Ectodermal cell (in vitro differentiated cells): ENCODE measurements around the gene SH3RF2.
"Not testable (repeated sequence)": the region's sequence is repeated elsewhere in the genome, so short reads cannot be mapped to it uniquely, and the experiment has no call there.

ENCODE experiments used
- H3K27ac ChIP-seq: 2 replicates; pipeline ENCODE4 v1.7.0; 2013; ENCODE audit warnings: mild to moderate bottlenecking, low read depth, low read length; ENCODE audit not compliant: insufficient read depth, poor library complexity, severe bottlenecking
- H3K27me3 ChIP-seq: 2 replicates; pipeline ENCODE4 v1.7.0; 2013; ENCODE audit warnings: mild to moderate bottlenecking, low read length; ENCODE audit not compliant: insufficient read depth, control insufficient read depth, poor library complexity, severe bottlenecking
- H3K36me3 ChIP-seq: one replicate; pipeline ENCODE4 v1.7.0; 2013; ENCODE audit warnings: low read length; ENCODE audit not compliant: control insufficient read depth, insufficient read depth
- H3K4me1 ChIP-seq: one replicate; pipeline ENCODE4 v1.7.0; 2013; ENCODE audit warnings: low read length; ENCODE audit not compliant: control insufficient read depth, insufficient read depth
- H3K4me3 ChIP-seq: 2 replicates; pipeline ENCODE4 v1.7.0; 2013; ENCODE audit warnings: low read depth, low read length, control low read depth; ENCODE audit not compliant: insufficient read depth
- H3K9me3 ChIP-seq: 2 replicates; pipeline ENCODE4 v1.7.0; 2013; ENCODE audit warnings: mild to moderate bottlenecking, low read length, moderate library complexity; ENCODE audit not compliant: control insufficient read depth
- WGBS, 2 experiments: methylation state at CpG; one replicate each; pipeline ENCODE4 v1.1.7; 2013; ENCODE audit warnings: missing lambda C conversion rate in 2 of 2; 5-methylcytosine and 5-hydroxymethylcytosine counted together

The SH3RF2 gene

GRCh38 chr5:145947581-145947980, 11.2 kb downstream of the SH3RF2 start:
- Histone ChIP-seq H3K27ac (no peak overlapping the region), H3K4me1 (peaks cover 16% of the 10 kb centered on the region), H3K27me3 (no peaks in the 10 kb centered on the region), H3K4me3 (no peak overlapping the region), H3K36me3 (no peaks in the 10 kb centered on the region), H3K9me3 (no peaks in the 10 kb centered on the region)

GRCh38 chr5:145948047-145948446, 11.7 kb downstream of the SH3RF2 start:
- WGBS, 2 experiments = 96 to 100% methylated on average over 3 of the region's 3 CpGs
- Histone ChIP-seq H3K27me3 (no peaks in the 10 kb centered on the region), H3K9me3 (no peaks in the 10 kb centered on the region), H3K27ac (no peak overlapping the region), H3K36me3 (no peaks in the 10 kb centered on the region), H3K4me1 (peaks cover 16% of the 10 kb centered on the region), H3K4me3 (no peak overlapping the region)

- H3K27ac ChIP-seq = no peak overlapping the region
- no peaks in the 10 kb centered on the region for H3K9me3 ChIP-seq
- peaks cover 16% of the 10 kb centered on the region for H3K4me1 ChIP-seq
- no peak overlapping the region for H3K4me3 ChIP-seq
- H3K27me3 ChIP-seq = no peaks in the 10 kb centered on the region
- no peaks in the 10 kb centered on the region for H3K36me3 ChIP-seq
- 91 to 93% methylated on average over 6 of the region's 6 CpGs for WGBS, 2 experiments
These were observed 12.5 kb downstream of the SH3RF2 start for GRCh38 chr5:145948921-145949320.

- 0 to 5% methylated on average over 1 of the region's 2 CpGs for WGBS, 2 experiments
- Histone ChIP-seq H3K27me3 (no peaks in the 10 kb centered on the region), H3K36me3 (no peaks in the 10 kb centered on the region), H3K4me1 (peaks cover 16% of the 10 kb centered on the region), H3K4me3 (no peak overlapping the region), H3K27ac (no peak overlapping the region), H3K9me3 (no peaks in the 10 kb centered on the region)
These were observed 13.1 kb downstream of the SH3RF2 start for GRCh38 chr5:145949474-145949873.

- no peak overlapping the region for H3K4me3 ChIP-seq
- peaks cover 16% of the 10 kb centered on the region for H3K4me1 ChIP-seq
- WGBS, 2 experiments = 89 to 90% methylated on average over 3 of the region's 3 CpGs
- no peaks in the 10 kb centered on the region for H3K36me3 ChIP-seq
- no peaks in the 10 kb centered on the region for H3K27me3 ChIP-seq
- H3K27ac ChIP-seq = no peak overlapping the region
- H3K9me3 ChIP-seq = no peaks in the 10 kb centered on the region
These were observed 14.7 kb downstream of the SH3RF2 start for GRCh38 chr5:145951071-145951470.

GRCh38 chr5:145953202-145953601, 16.8 kb downstream of the SH3RF2 start:
- Histone ChIP-seq H3K27me3 (no peaks in the 10 kb centered on the region), H3K4me1 (peaks cover 16% of the 10 kb centered on the region), H3K36me3 (no peaks in the 10 kb centered on the region), H3K4me3 (no peak overlapping the region), H3K9me3 (no peaks in the 10 kb centered on the region), H3K27ac (no peak overlapping the region)
- 85 to 87% methylated on average over 2 of the region's 2 CpGs for WGBS, 2 experiments

- 97 to 98% methylated on average over 3 of the region's 3 CpGs for WGBS, 2 experiments
- not testable (repeated sequence) for H3K27ac ChIP-seq
These were observed 17.8 kb downstream of the SH3RF2 start for GRCh38 chr5:145954140-145954539.

GRCh38 chr5:145957388-145957787, 21.0 kb downstream of the SH3RF2 start:
- 93 to 95% methylated on average over 3 of the region's 3 CpGs for WGBS, 2 experiments
- H3K27me3 ChIP-seq = no peaks in the 10 kb centered on the region
- no peaks in the 10 kb centered on the region for H3K4me1 ChIP-seq
- no peaks in the 10 kb centered on the region for H3K9me3 ChIP-seq
- H3K4me3 ChIP-seq = no peak overlapping the region
- H3K27ac ChIP-seq = no peak overlapping the region
- no peaks in the 10 kb centered on the region for H3K36me3 ChIP-seq

More at GRCh38 chr5:145954140-145954539, 17.8 kb downstream of the SH3RF2 start:
- peaks cover 12% of the 10 kb centered on the region for H3K4me1 ChIP-seq
- H3K9me3 ChIP-seq, H3K36me3 ChIP-seq, H3K27me3 ChIP-seq, H3K4me3 ChIP-seq: not testable (repeated sequence)

GRCh38 chr5:145958436-145958835, 22.1 kb downstream of the SH3RF2 start:
- H3K27me3 ChIP-seq = no peaks in the 10 kb centered on the region
- H3K4me3 ChIP-seq = no peak overlapping the region
- 94 to 95% methylated on average over 6 of the region's 6 CpGs for WGBS, 2 experiments
- H3K4me1 ChIP-seq = no peaks in the 10 kb centered on the region
- H3K27ac ChIP-seq = no peak overlapping the region
- H3K9me3 ChIP-seq = no peaks in the 10 kb centered on the region
- H3K36me3 ChIP-seq = no peaks in the 10 kb centered on the region

GRCh38 chr5:145960166-145960565, 23.8 kb downstream of the SH3RF2 start:
- Histone ChIP-seq H3K36me3 (no peaks in the 10 kb centered on the region), H3K27me3 (no peaks in the 10 kb centered on the region), H3K4me1 (no peaks in the 10 kb centered on the region), H3K9me3 (no peaks in the 10 kb centered on the region), H3K4me3 (no peak overlapping the region), H3K27ac (no peak overlapping the region)
- 90 to 100% methylated on average over 1 of the region's 1 CpG for WGBS, 2 experiments
